ENCODE measurements around the gene FAAP20.
A peak's percentile ranks its signal among the peaks of the same experiment; 100 is the strongest.

Gene FAAP20

DNA sequence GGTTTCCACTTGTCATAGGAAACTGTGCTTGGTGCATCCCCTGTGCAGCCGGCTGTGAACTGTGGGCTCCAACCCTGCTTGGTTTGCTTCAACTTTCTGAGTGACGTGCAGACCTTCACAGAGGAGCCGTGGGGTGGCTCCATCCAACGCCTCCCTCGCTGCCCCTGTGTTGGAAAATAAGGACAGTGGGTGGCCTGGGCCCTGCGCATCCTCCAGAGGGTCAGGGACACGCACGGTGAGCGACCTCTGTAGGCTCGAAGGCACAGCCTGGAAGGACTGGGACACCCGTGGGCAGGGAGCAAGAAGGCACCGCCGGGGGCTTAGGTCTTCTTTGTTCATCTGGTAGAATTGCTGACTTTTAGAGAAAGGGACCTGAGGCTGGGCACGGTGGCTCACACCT is 6.5 kb upstream of the FAAP20 start:
- H3K4me3 ChIP-seq (ENCODE audit: low read depth, low read length) = no peak overlapping the region
- no peak for DNase-seq (ENCODE audit: low read depth)
- in situ Hi-C loops (cut with HindIII; ENCODE audit: low sequenced_read_pairs) = no loop called here
- TF ChIP-seq, protein P1, sequence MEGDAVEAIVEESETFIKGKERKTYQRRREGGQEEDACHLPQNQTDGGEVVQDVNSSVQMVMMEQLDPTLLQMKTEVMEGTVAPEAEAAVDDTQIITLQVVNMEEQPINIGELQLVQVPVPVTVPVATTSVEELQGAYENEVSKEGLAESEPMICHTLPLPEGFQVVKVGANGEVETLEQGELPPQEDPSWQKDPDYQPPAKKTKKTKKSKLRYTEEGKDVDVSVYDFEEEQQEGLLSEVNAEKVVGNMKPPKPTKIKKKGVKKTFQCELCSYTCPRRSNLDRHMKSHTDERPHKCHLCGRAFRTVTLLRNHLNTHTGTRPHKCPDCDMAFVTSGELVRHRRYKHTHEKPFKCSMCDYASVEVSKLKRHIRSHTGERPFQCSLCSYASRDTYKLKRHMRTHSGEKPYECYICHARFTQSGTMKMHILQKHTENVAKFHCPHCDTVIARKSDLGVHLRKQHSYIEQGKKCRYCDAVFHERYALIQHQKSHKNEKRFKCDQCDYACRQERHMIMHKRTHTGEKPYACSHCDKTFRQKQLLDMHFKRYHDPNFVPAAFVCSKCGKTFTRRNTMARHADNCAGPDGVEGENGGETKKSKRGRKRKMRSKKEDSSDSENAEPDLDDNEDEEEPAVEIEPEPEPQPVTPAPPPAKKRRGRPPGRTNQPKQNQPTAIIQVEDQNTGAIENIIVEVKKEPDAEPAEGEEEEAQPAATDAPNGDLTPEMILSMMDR (IDR thresholded peaks at IDR 0.05; ENCODE audit: low read depth, low read length, missing control alignments) = no peak

DNA sequence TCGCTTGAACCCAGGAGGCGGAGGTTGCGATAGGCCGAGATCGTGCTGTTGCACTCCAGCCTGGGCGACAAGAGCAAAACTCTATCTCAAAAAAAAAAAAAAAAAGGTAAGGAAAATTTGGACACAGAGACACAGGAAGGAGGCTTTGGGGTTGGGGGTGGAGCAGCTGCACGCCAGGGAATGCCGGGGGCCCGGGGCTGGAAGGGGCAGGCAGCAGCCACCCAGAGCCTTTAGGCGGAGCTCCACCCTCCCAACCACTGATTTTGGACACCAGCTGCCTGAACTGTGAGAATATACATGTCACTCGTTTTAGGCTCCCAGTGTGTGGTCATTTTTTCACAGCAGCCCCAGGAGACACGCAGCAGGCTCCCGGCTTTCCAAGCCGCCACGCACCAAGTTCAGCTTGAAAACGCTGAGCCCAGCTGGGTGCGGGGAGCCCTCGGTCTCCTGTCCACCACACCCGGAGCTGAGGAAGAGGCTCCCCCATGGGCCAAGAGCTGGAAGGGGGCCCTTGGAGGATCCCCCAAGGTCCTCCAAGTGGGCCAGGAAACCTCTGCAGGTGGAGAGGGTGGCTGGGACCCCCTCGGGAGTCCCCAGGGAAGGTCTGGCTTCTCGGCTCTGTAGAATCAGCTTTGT is 5.9 kb upstream of the FAAP20 start:
- TF ChIP-seq, protein P1 (IDR thresholded peaks at IDR 0.05; ENCODE audit: low read depth, low read length, missing control alignments) = no peak
- H3K4me3 ChIP-seq (ENCODE audit: low read depth, low read length) = no peak overlapping the region
- in situ Hi-C loops (cut with HindIII; ENCODE audit: low sequenced_read_pairs) = no loop called here
- no peak for DNase-seq (ENCODE audit: low read depth)

DNA sequence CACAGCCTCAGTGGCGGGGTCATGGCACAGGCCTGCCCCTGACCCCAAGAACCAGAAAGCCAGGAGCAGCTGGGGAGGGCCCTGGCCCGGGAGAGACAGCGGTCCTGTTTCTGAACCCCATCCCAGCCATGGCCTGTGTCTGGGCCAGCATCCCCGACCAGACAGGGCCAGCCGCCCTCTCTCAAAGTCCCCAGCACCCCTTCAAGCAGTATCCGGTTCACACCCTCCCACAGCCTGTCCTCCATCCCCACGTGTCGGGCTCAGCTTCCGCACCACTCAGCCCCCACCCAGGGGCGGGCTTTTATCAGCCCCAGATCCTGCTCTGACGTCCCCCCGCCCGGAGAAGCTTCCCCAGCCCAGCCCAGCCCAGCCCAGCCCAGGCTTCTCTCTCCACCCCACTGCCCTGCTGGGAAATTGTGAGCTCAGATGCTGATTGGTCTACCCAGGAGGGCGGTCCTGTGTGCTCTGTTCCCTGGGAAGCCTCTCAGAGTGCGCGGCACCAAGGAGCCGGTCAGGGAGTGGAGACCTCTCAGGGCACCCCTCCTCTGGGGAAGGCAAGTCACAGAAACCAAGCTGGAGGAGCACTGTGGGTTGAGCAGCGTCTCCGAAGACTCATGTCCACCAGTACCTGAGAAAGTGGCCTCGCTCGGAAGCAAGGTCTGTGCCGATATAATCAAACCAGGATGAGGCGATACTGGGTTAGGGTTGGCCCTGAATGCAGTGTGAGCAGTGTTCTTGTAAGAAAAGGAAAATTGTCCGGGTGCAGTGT is 4.7 kb upstream of the FAAP20 start:
- TF ChIP-seq, protein P1 (IDR thresholded peaks at IDR 0.05; ENCODE audit: low read depth, low read length, missing control alignments) = no peak
- DNase-seq (ENCODE audit: low read depth) = no peak
- peak overlapping the region; percentile 34 for H3K4me3 ChIP-seq (ENCODE audit: low read depth, low read length)
- in situ Hi-C loops (cut with HindIII; ENCODE audit: low sequenced_read_pairs) = loop anchor here (5.0 to 10.0 kb wide), 5 partner anchors 76 to 1226 kb away; no protein-coding TSS in a partner anchor

DNA sequence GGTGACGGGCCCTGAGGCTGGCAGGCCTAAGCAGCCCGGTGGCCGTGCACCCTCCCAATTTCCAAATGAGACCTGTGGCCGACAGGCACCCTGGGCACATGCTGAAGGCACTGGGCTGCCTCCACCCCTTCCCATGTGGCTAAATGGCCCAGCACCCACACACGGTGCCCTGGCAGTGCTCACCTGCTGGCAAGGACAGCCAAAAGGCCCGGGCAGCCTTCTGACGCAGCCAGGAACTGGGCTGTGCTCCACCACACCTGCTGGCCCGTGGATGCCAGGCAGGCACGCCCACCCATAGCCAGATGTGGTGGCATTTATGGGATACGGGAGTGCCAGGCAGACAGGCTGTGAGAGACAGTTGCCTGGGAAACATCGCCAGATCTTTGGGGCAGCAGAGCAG is 4.0 kb upstream of the FAAP20 start:
- no peak for DNase-seq (ENCODE audit: low read depth)
- H3K4me3 ChIP-seq (ENCODE audit: low read depth, low read length) = no peak overlapping the region
- in situ Hi-C loops (cut with HindIII; ENCODE audit: low sequenced_read_pairs) = loop anchor here (5.0 to 10.0 kb wide), 5 partner anchors 76 to 1226 kb away; no protein-coding TSS in a partner anchor
- TF ChIP-seq, protein P1 (IDR thresholded peaks at IDR 0.05; ENCODE audit: low read depth, low read length, missing control alignments) = no peak

DNA sequence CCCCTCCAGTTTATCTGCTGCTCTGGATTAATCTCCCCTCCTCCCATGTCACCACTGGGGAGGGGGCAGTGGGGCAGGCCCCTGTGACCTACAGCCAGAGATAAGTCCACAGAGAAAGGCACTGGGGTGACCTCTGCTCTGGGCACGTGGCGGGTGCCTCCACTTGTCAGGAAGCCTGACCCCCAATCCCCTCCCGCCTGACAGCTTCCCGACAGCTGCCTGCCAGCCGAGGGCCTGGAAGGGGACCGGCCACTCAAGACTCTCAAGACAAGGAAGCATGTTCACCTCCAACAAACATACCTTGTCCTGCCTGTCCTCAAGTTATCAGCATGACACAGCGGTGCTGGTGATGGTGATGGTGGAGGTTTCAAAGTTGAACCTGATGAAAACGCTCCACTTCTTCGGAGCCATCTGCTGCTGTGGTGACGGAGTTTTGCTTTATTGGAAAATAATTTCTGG is 3.2 kb upstream of the FAAP20 start:
- TF ChIP-seq, protein P1 (IDR thresholded peaks at IDR 0.05; ENCODE audit: low read depth, low read length, missing control alignments) = no peak
- no peak for DNase-seq (ENCODE audit: low read depth)
- in situ Hi-C loops (cut with HindIII; ENCODE audit: low sequenced_read_pairs) = loop anchor here (5.0 to 10.0 kb wide), 5 partner anchors 77 to 1227 kb away; no protein-coding TSS in a partner anchor
- H3K4me3 ChIP-seq (ENCODE audit: low read depth, low read length) = no peak overlapping the region

DNA sequence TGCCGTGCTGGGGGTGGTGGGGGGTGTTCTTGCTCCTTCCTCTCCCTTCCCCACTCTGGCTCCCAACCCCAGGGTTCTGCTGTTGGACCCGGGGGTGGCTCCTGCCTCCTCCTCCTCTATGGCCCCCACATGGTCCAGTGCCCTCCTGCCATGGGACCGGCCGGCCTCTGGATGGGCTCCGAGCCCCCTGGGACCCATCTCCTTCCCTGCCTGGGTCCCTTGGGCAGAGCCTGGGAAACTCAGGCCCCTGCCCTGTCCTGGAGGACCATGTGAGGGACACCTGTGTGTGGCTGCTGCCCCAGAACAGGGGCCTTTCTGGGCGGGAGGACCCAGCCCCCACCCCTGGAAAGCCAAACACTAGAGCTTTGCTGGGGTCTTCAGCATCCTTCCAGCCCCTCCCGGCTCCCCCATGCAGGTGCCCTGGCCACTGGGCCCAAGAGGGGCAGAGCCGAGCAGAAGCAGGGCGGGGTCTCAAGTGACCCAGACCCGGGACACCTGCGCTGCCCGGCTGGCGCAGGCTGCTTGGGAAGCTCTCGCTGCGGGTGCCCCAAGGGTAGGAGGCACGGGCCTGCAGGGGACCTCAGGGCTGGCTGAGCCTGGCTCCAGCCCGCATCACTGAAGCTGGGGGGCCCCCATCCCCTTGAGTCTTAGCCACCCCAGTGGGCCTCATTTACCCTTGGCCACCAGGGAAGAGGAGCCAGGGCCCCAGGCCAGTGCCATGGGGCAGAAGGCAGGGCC is 2.5 kb upstream of the FAAP20 start:
- TF ChIP-seq, protein P1 (IDR thresholded peaks at IDR 0.05; ENCODE audit: low read depth, low read length, missing control alignments) = no peak
- in situ Hi-C loops (cut with HindIII; ENCODE audit: low sequenced_read_pairs) = loop anchor here (5.0 to 10.0 kb wide), 5 partner anchors 78 to 1228 kb away; no protein-coding TSS in a partner anchor
- no peak overlapping the region for H3K4me3 ChIP-seq (ENCODE audit: low read depth, low read length)
- DNase-seq (ENCODE audit: low read depth) = no peak

All from astrocyte of the cerebellum (primary cell).